ENCODE measurements around the gene SOX15. TPM values are rescaled to one million over a fixed set of nuclear protein-coding genes. Genes with fewer than 3 reads are reported as not detected.
A peak's percentile ranks its signal among the peaks of the same experiment; 100 is the strongest.

Gene SOX15
- total and polyA plus RNA-seq, 2 of the 13 experiments (the other 11 are each of a cell fraction or from before 2014, with no cell fraction given): 0.07 to 0.18 TPM

GRCh38 chr17:7583253-7584109, 6.4 kb downstream of the SOX15 start, which contains the start of gene MPDU1 (continued):
- TF ChIP-seq ZBTB2 (CRISPR knock-in tag; IDR thresholded peaks at IDR 0.05; ENCODE audit: low read depth) (no peak; the same call in 1 of the 2 replicates), SETDB1 (CRISPR knock-in tag; IDR thresholded peaks at IDR 0.05; ENCODE audit: borderline replicate concordance) (no peak), E2F2 (CRISPR knock-in tag; IDR thresholded peaks at IDR 0.05; ENCODE audit: borderline replicate concordance) (peak; percentile 85; the same call in 1 of the 2 replicates), KLF6 (CRISPR knock-in tag; IDR thresholded peaks at IDR 0.05) (peak; percentile 79), CHD4 (IDR thresholded peaks at IDR 0.05; ENCODE audit: borderline replicate concordance, low read length) (0 out of 2 replicates have a peak, but pooled peaks have one; percentile 31), DRAP1 (CRISPR knock-in tag; IDR thresholded peaks at IDR 0.05) (peak; percentile 80), POLR2AphosphoS2 (IDR thresholded peaks at IDR 0.05; ENCODE audit: low read depth, low read length) (no peak), ZEB1 (IDR thresholded peaks at IDR 0.05; ENCODE audit: insufficient replicate concordance, low read depth) (no peak), GLMP (CRISPR knock-in tag; IDR thresholded peaks at IDR 0.05; ENCODE audit: borderline replicate concordance) (no peak), PRDM15 (CRISPR knock-in tag; IDR thresholded peaks at IDR 0.05) (peak; percentile 59), SIX4 (CRISPR knock-in tag; IDR thresholded peaks at IDR 0.05) (no peak), RFXAP (CRISPR knock-in tag; IDR thresholded peaks at IDR 0.05; ENCODE audit: borderline replicate concordance) (peak; percentile 90), ZNF550 (CRISPR knock-in tag; IDR thresholded peaks at IDR 0.05; ENCODE audit: borderline replicate concordance) (no peak), GATAD2A (CRISPR knock-in tag; IDR thresholded peaks at IDR 0.05) (no peak; the same call in 1 of the 2 replicates), ATF1 (CRISPR knock-in tag; IDR thresholded peaks at IDR 0.05) (no peak), RBM22 (optimal IDR thresholded peaks at IDR 0.05; ENCODE audit: low read length) (no peak), STAG1 (CRISPR knock-in tag; IDR thresholded peaks at IDR 0.05) (no peak), ERF (CRISPR knock-in tag; IDR thresholded peaks at IDR 0.05) (peak; percentile 83), REXO4 (CRISPR knock-in tag; IDR thresholded peaks at IDR 0.05; ENCODE audit: borderline replicate concordance) (no peak), POLR2A (IDR thresholded peaks at IDR 0.05; ENCODE audit: insufficient read depth in 1 of 2, low read depth in 2 of 2, low read length in 2 of 2) (peak; percentile 79 to 98), HMG20A (CRISPR knock-in tag; IDR thresholded peaks at IDR 0.05; ENCODE audit: borderline replicate concordance) (no peak), RFX5 (IDR thresholded peaks at IDR 0.05; ENCODE audit: low read depth, low read length) (no peak), NCOR1 (IDR thresholded peaks at IDR 0.05; ENCODE audit: borderline replicate concordance, low read length) (peak; percentile 31; the same call in 1 of the 2 replicates)

Data from HepG2 (cell line).